GM12873 (cell line): ENCODE measurements around the gene TLCD4.

Experiments used
- CTCF ChIP-seq: IDR thresholded peaks from 2 replicates; pipeline ENCODE4 v1.5.1; 2012; ENCODE audit warnings: low read depth, mild to moderate bottlenecking, moderate library complexity, low read length, control low read depth; ENCODE audit not compliant: insufficient read depth; ENCODE audit errors: missing control alignments

TLCD4 gene

GRCh38 chr1:95117207-95118066, at the start of gene TLCD4:
Gene TLCD4 (plus strand): TSS chr1:95117355. CDS start chr1:95143902, 26,547 bp downstream.
- TF ChIP-seq CTCF = no peak

GRCh38 chr1:95067568-95067967, 49.6 kb upstream of the TLCD4 start:
- TF ChIP-seq CTCF = no peak

GRCh38 chr1:95068956-95069709, 48.0 kb upstream of the TLCD4 start:
- no peak for TF ChIP-seq CTCF

- no peak for TF ChIP-seq CTCF
Measured at GRCh38 chr1:95069710-95070093, 47.5 kb upstream of the TLCD4 start.

GRCh38 chr1:95071539-95071938, 45.6 kb upstream of the TLCD4 start:
- no peak for TF ChIP-seq CTCF

GRCh38 chr1:95072117-95072516, 45.0 kb upstream of the TLCD4 start:
- TF ChIP-seq CTCF = no peak
